Left cardiac atrium (tissue), 4 donors: ENCODE results near the gene POLR2C. TPM values are rescaled to one million over a fixed set of nuclear protein-coding genes. Genes with fewer than 3 reads are reported as not detected.
A peak's percentile ranks its signal among the peaks of the same experiment; 100 is the strongest.

Experiments
- ATAC-seq, 2 donors: fragments of 200-7000 bp; cut with Tn5 transposase; one replicate each; pipeline ENCODE4 v1.9.1; 2020; ENCODE audit warnings: mild to moderate bottlenecking in 2 of 2, moderate library complexity in 2 of 2
- DNase-seq: peaks from one replicate; pipeline ENCODE4 v3.0.0-alpha.2; 2020
- intact Hi-C, 2 donors: fragments of 100-400 bp; cut with DNase I; formaldehyde crosslinking; loops; one replicate each; pipeline versions ENCODE4 v1.14.1 to v1.15.1; 2022 to 2023
- total RNA-seq, 2 donors: library from RNA; stranded (reverse); fragmentation: NEBNext Ultra II Directional; extraction: Animal tissue kit (Norgen Biotek cat#: 25700); gene quantifications; one replicate each; pipeline ENCODE4 v1.2.1, GENCODE V29; 2021
- donor health status: DM: no; HTN: yes; CAD: no.
- donor health status: DM: no; HTN: yes; CAD: no; lungs with severe emphysema.
- donor health status: DM: yes; HTN: yes; CAD: no.
- donor health status: Dilated cardiomyopathy.

Gene POLR2C
- total RNA-seq, 2 donors from 2014 or later, result 33.2 to 41.9 TPM

GRCh38 chr16:57512296-57513001, 50.0 kb downstream of the POLR2C start:
- ATAC-seq (no peak), DNase-seq (no peak)
- intact Hi-C loops, result loop anchor here in 1 of 2 donors (5.0 kb wide), 1 partner anchor 80 kb away; no protein-coding TSS in a partner anchor

GRCh38 chr16:57513371-57514102, 51.1 kb downstream of the POLR2C start:
- ATAC-seq, result no peak
- intact Hi-C loops, result loop anchor here in 1 of 2 donors (5.0 kb wide), 1 partner anchor 81 kb away; no protein-coding TSS in a partner anchor

GRCh38 chr16:57514371-57514770, 51.9 kb downstream of the POLR2C start:
- ATAC-seq (no peak), DNase-seq (no peak)
- intact Hi-C loops, result loop anchor here in 1 of 2 donors (5.0 kb wide), 1 partner anchor 82 kb away; no protein-coding TSS in a partner anchor

More at GRCh38 chr16:57513371-57514102, 51.1 kb downstream of the POLR2C start:
- no peak for DNase-seq

- intact Hi-C loops, result loop anchor here (5.0 kb wide), 3 partner anchors 83 to 213 kb away; no protein-coding TSS in a partner anchor
- ATAC-seq (peak; percentile 20 to 45), DNase-seq (no peak)
These were observed 52.5 kb downstream of the POLR2C start for GRCh38 chr16:57514791-57515600.

- ATAC-seq, result no peak
- DNase-seq, result no peak
- intact Hi-C loops, result loop anchor here (5.0 kb wide), 2 partner anchors 94 to 214 kb away; no protein-coding TSS in a partner anchor
These were observed 53.8 kb downstream of the POLR2C start for GRCh38 chr16:57516176-57516725.

- ATAC-seq (no peak), DNase-seq (no peak)
- intact Hi-C loops, result loop anchor here (5.0 kb wide), 2 partner anchors 94 to 214 kb away; no protein-coding TSS in a partner anchor
These were observed 54.3 kb downstream of the POLR2C start for GRCh38 chr16:57516773-57517172.

- no peak for DNase-seq
- intact Hi-C loops, result loop anchor here (5.0 kb wide), 2 partner anchors 95 to 215 kb away; no protein-coding TSS in a partner anchor
- peak in 1 of 2 donors; percentile 6 for ATAC-seq
These were observed 55.2 kb downstream of the POLR2C start for GRCh38 chr16:57517397-57518367.

- DNase-seq, result no peak
- no peak for ATAC-seq
- intact Hi-C loops, result loop anchor here (5.0 kb wide), 2 partner anchors 96 to 216 kb away; no protein-coding TSS in a partner anchor
These were observed 56.0 kb downstream of the POLR2C start for GRCh38 chr16:57518520-57518919.

GRCh38 chr16:57518922-57519321, 56.4 kb downstream of the POLR2C start:
- ATAC-seq, result no peak
- DNase-seq, result no peak
- intact Hi-C loops, result loop anchor here (5.0 kb wide), 2 partner anchors 97 to 217 kb away; no protein-coding TSS in a partner anchor

GRCh38 chr16:57519796-57520360, 57.4 kb downstream of the POLR2C start:
- DNase-seq, result peak; percentile 84
- intact Hi-C loops, result loop anchor here (5.0 kb wide), 3 partner anchors 53 to 218 kb away; no protein-coding TSS in a partner anchor
- peak; percentile 82 to 84 for ATAC-seq

Other genes starting within 250 kb of the POLR2C start
- gene ARL2BP, start 217.4 kb upstream of the POLR2C start, total RNA-seq, result 10 to 100 TPM; 52.3 to 60.3 TPM
- 1 to 10 TPM; 5.0 to 8.2 TPM for gene PLLP, start 178.0 kb upstream of the POLR2C start, total RNA-seq
- under 1 TPM; 0.06 to 0.10 TPM for gene CCL22, start 103.9 kb upstream of the POLR2C start, total RNA-seq
- gene CX3CL1, start 90.2 kb upstream of the POLR2C start, total RNA-seq, result 10 to 100 TPM; 13.7 to 23.2 TPM
- gene CCL17, start 57.9 kb upstream of the POLR2C start, total RNA-seq, result not detected
- 10 to 100 TPM; 36.5 to 77.0 TPM for gene CIAPIN1, start 15.3 kb upstream of the POLR2C start, total RNA-seq
- 100 to 1,000 TPM in 1 of 2 donors, 10 to 100 TPM in 1; 98.9 to 128 TPM for gene COQ9, start 15.2 kb upstream of the POLR2C start, total RNA-seq
- 10 to 100 TPM; 14.2 to 14.5 TPM for gene DOK4, start 23.8 kb downstream of the POLR2C start, total RNA-seq
- 1 to 10 TPM; 5.3 to 8.9 TPM for gene CCDC102A, start 73.9 kb downstream of the POLR2C start, total RNA-seq
- gene ADGRG5, start 80.0 kb downstream of the POLR2C start, total RNA-seq, result under 1 TPM; 0.18 to 0.34 TPM
- 10 to 100 TPM; 22.9 to 41.9 TPM for gene ADGRG1, start 166.0 kb downstream of the POLR2C start, total RNA-seq
- 1 to 10 TPM in 1 of 2 donors, under 1 TPM in 1; 0.97 to 1.1 TPM for gene ADGRG3, start 205.6 kb downstream of the POLR2C start, total RNA-seq
- gene DRC7, start 232.1 kb downstream of the POLR2C start, total RNA-seq, result not detected